ENCODE measurements around the gene PATJ.

The PATJ gene

DNA sequence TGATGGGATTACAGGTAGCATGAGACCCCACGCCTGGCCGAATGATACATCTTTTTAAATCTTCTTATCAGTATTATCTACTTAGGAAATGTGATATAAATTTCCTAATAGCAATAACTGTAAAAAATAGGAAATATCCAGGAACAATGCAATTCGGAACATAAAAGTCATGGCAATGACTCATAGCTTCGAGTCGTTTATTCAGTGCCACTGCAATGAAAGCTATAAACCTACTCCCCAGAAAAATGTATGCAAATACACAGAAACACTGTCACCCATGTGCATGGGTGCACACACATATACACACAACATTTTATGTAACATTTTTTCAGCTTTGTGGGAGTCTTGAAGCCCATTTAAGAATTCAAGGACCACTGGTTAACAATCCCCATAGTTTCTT lies 194.6 kb downstream of the PATJ start (continued):
- TF ChIP-seq, protein P1, sequence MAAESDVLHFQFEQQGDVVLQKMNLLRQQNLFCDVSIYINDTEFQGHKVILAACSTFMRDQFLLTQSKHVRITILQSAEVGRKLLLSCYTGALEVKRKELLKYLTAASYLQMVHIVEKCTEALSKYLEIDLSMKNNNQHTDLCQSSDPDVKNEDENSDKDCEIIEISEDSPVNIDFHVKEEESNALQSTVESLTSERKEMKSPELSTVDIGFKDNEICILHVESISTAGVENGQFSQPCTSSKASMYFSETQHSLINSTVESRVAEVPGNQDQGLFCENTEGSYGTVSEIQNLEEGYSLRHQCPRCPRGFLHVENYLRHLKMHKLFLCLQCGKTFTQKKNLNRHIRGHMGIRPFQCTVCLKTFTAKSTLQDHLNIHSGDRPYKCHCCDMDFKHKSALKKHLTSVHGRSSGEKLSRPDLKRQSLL (tag by site-specific recombination; IDR thresholded peaks at IDR 0.05), result no peak
- TF ChIP-seq ZNF37A (tag by site-specific recombination; IDR thresholded peaks at IDR 0.05) (no peak), ZBTB49 (tag by site-specific recombination; IDR thresholded peaks at IDR 0.05; ENCODE audit: low read depth) (no peak), ZNF558 (tag by site-specific recombination; IDR thresholded peaks at IDR 0.05) (no peak), HOXC10 (CRISPR knock-in tag; IDR thresholded peaks at IDR 0.05) (no peak), SETDB1 (IDR thresholded peaks at IDR 0.05; ENCODE audit: insufficient read length, low read length) (no peak), ZNF596 (tag by site-specific recombination; IDR thresholded peaks at IDR 0.05) (no peak)

GRCh38 chr1:61941794-61942193 lies 199.5 kb downstream of the PATJ start:
- TF ChIP-seq ZFP3 (tag by site-specific recombination; IDR thresholded peaks at IDR 0.05; ENCODE audit: low read depth), result no peak
- TF ChIP-seq ZNF571 (tag by site-specific recombination; IDR thresholded peaks at IDR 0.05), result no peak
- no peak for TF ChIP-seq ZNF112 (tag by site-specific recombination; IDR thresholded peaks at IDR 0.05)
- no peak for TF ChIP-seq ZNF843 (tag by site-specific recombination; IDR thresholded peaks at IDR 0.05)
- no peak for TF ChIP-seq ZNF10 (tag by site-specific recombination; IDR thresholded peaks at IDR 0.05)
- no peak for TF ChIP-seq PRDM6 (tag by site-specific recombination; IDR thresholded peaks at IDR 0.05)
- no peak for TF ChIP-seq KLF8 (tag by site-specific recombination; IDR thresholded peaks at IDR 0.05)
- TF ChIP-seq PRDM10 (tag by site-specific recombination; IDR thresholded peaks at IDR 0.05), result no peak
- no peak for TF ChIP-seq ZNF621 (tag by site-specific recombination; IDR thresholded peaks at IDR 0.05)
- no peak for TF ChIP-seq GLIS2 (tag by site-specific recombination; IDR thresholded peaks at IDR 0.05)
- no peak for TF ChIP-seq ZNF510 (tag by site-specific recombination; IDR thresholded peaks at IDR 0.05; ENCODE audit: insufficient replicate concordance)
- TF ChIP-seq ZBTB20 (tag by site-specific recombination; IDR thresholded peaks at IDR 0.05), result no peak
- no peak for TF ChIP-seq ZNF600 (tag by site-specific recombination; IDR thresholded peaks at IDR 0.05)
- no peak for TF ChIP-seq ZNF560 (tag by site-specific recombination; IDR thresholded peaks at IDR 0.05; ENCODE audit: borderline replicate concordance)
- TF ChIP-seq, protein P2, sequence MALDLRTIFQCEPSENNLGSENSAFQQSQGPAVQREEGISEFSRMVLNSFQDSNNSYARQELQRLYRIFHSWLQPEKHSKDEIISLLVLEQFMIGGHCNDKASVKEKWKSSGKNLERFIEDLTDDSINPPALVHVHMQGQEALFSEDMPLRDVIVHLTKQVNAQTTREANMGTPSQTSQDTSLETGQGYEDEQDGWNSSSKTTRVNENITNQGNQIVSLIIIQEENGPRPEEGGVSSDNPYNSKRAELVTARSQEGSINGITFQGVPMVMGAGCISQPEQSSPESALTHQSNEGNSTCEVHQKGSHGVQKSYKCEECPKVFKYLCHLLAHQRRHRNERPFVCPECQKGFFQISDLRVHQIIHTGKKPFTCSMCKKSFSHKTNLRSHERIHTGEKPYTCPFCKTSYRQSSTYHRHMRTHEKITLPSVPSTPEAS (tag by site-specific recombination; IDR thresholded peaks at IDR 0.05), result no peak
- CTCF ChIA-PET, result interaction anchor here (0.8 kb wide), 1 partner anchor 1374 kb away, joined by 5 read pairs; no protein-coding TSS in a partner anchor
- H3K4me3 ChIP-seq (ENCODE audit: low read depth, low read length), result no peak overlapping the region
- H3K4me1 ChIP-seq (ENCODE audit: control insufficient read depth, insufficient read depth, low read length), result no peaks in the 10 kb centered on the region
- no peak overlapping the region for H3K27ac ChIP-seq (ENCODE audit: extremely low read depth, low read depth, low read length)
- no peaks in the 10 kb centered on the region for H3K36me3 ChIP-seq (ENCODE audit: control insufficient read depth in 2 of 2, insufficient read depth in 1 of 2, low read length in 2 of 2)
- H3K9me3 ChIP-seq (ENCODE audit: control insufficient read depth, insufficient read depth, low read depth, low read length), result no peaks in the 10 kb centered on the region
- POLR2A ChIA-PET, result no interaction called here
